Trophoblast cell (in vitro differentiated cells and primary cell): ENCODE measurements around the gene CHDH.
A peak's percentile ranks its signal among the peaks of the same experiment; 100 is the strongest.

Source experiments
- DNase-seq, 2 donors: peaks; one replicate each; pipeline ENCODE4 v3.0.0-alpha.2; 2016
- H2AFZ ChIP-seq: 2 replicates; pipeline ENCODE4 v1.6.1; 2013; ENCODE audit warnings: low read length, moderate library complexity, mild to moderate bottlenecking; ENCODE audit not compliant: insufficient read depth, poor library complexity
- H2AK5ac ChIP-seq: 2 replicates; pipeline ENCODE4 v1.6.1; 2013; ENCODE audit warnings: mild to moderate bottlenecking, low read length
- H2BK120ac ChIP-seq: 2 replicates; pipeline ENCODE4 v1.6.1; 2013; ENCODE audit warnings: low read length, mild to moderate bottlenecking, moderate library complexity; ENCODE audit not compliant: insufficient read depth, poor library complexity
- H2BK12ac ChIP-seq: 2 replicates; pipeline ENCODE4 v1.6.1; 2013; ENCODE audit warnings: mild to moderate bottlenecking, low read length, moderate library complexity
- H2BK5ac ChIP-seq: 2 replicates; pipeline ENCODE4 v1.6.1; 2013; ENCODE audit warnings: low read length, low read depth, moderate library complexity, mild to moderate bottlenecking; ENCODE audit not compliant: poor library complexity
- H3K14ac ChIP-seq: 2 replicates; pipeline ENCODE4 v1.6.1; 2013; ENCODE audit warnings: mild to moderate bottlenecking, low read length
- H3K18ac ChIP-seq: 2 replicates; pipeline ENCODE4 v1.6.1; 2013; ENCODE audit warnings: mild to moderate bottlenecking, low read length
- H3K23ac ChIP-seq: 2 replicates; pipeline ENCODE4 v1.6.1; 2013; ENCODE audit warnings: low read length
- H3K27ac ChIP-seq: 2 replicates; pipeline ENCODE4 v1.5.1; 2013; ENCODE audit warnings: low read depth, mild to moderate bottlenecking, inconsistent platforms, low read length, moderate library complexity
- H3K27me3 ChIP-seq: 2 replicates; pipeline ENCODE4 v1.6.1; 2013; ENCODE audit warnings: inconsistent platforms, mild to moderate bottlenecking, low read length, moderate library complexity; ENCODE audit not compliant: insufficient read depth
- H3K36me3 ChIP-seq, 2 experiments: 1 replicate in 1 of 2; 2 replicates in 1 of 2; pipeline ENCODE4 v1.6.1; 2013; ENCODE audit warnings: low read length in 2 of 2, mild to moderate bottlenecking in 2 of 2, moderate library complexity in 1 of 2; ENCODE audit not compliant: insufficient read depth in 2 of 2, control insufficient read depth in 1 of 2
- H3K4ac ChIP-seq: 2 replicates; pipeline ENCODE4 v1.6.1; 2013; ENCODE audit warnings: low read depth, mild to moderate bottlenecking, low read length, moderate library complexity
- H3K4me1 ChIP-seq, 2 experiments: 1 replicate in 1 of 2; 2 replicates in 1 of 2; pipeline ENCODE4 v1.6.1; 2013; ENCODE audit warnings: low read length in 2 of 2, mild to moderate bottlenecking in 2 of 2, moderate library complexity in 1 of 2; ENCODE audit not compliant: insufficient read depth in 2 of 2, control insufficient read depth in 1 of 2
- H3K4me2 ChIP-seq: 2 replicates; pipeline ENCODE4 v1.6.1; 2013; ENCODE audit warnings: inconsistent platforms, mild to moderate bottlenecking, low read length, moderate library complexity
- H3K4me3 ChIP-seq: 2 replicates; pipeline ENCODE4 v1.5.1; 2013; ENCODE audit warnings: mild to moderate bottlenecking, low read depth, low read length, inconsistent platforms
- H3K79me1 ChIP-seq: one replicate; pipeline ENCODE4 v1.6.1; 2013; ENCODE audit warnings: low read length
- H3K79me2 ChIP-seq: 2 replicates; pipeline ENCODE4 v1.6.1; 2013; ENCODE audit warnings: low read length, mild to moderate bottlenecking; ENCODE audit not compliant: control insufficient read depth, insufficient read depth, poor library complexity
- H3K9ac ChIP-seq: 2 replicates; pipeline ENCODE4 v1.6.1; 2013; ENCODE audit warnings: mild to moderate bottlenecking, low read length
- H3K9me3 ChIP-seq: 2 replicates; pipeline ENCODE4 v1.6.1; 2013; ENCODE audit warnings: low read depth, mild to moderate bottlenecking, control low read depth, inconsistent platforms, low read length; ENCODE audit not compliant: insufficient read depth
- H4K12ac ChIP-seq: 2 replicates; pipeline ENCODE4 v1.6.1; 2013; ENCODE audit warnings: low read depth, mild to moderate bottlenecking, low read length, moderate library complexity
- H4K8ac ChIP-seq: 2 replicates; pipeline ENCODE4 v1.6.1; 2013; ENCODE audit warnings: low read depth, mild to moderate bottlenecking, low read length, moderate library complexity
- H4K91ac ChIP-seq: one replicate; pipeline ENCODE4 v1.6.1; 2013; ENCODE audit warnings: low read depth, mild to moderate bottlenecking, low read length, moderate library complexity
- WGBS: extraction: QIAGEN DNeasy Blood & Tissue Kit; methylation state at CpG from one replicate; pipeline ENCODE4 v1.1.7; 2013; ENCODE audit warnings: missing lambda C conversion rate; ENCODE audit not compliant: insufficient read length, insufficient coverage; ENCODE audit errors: extremely low coverage; 5-methylcytosine and 5-hydroxymethylcytosine counted together

The CHDH gene

GRCh38 chr3:53837331-53837730 lies 8.9 kb downstream of the CHDH start:
- H3K27ac ChIP-seq = no peak overlapping the region
- H4K12ac ChIP-seq = no peak overlapping the region
- H3K36me3 ChIP-seq = no peaks in the 10 kb centered on the region
- no peaks in the 10 kb centered on the region for H3K79me1 ChIP-seq
- H2BK120ac ChIP-seq = no peak overlapping the region
- no peak overlapping the region for H2BK5ac ChIP-seq
- no peak overlapping the region for H4K8ac ChIP-seq
- H3K18ac ChIP-seq = no peak overlapping the region
- WGBS = no CpG with 5 or more reads among the region's 10 CpGs
- no peaks in the 10 kb centered on the region for H3K4me1 ChIP-seq
- no peak overlapping the region for H3K14ac ChIP-seq
- no peak overlapping the region for H3K4me2 ChIP-seq
- H3K23ac ChIP-seq = no peak overlapping the region
- H2AFZ ChIP-seq = no peak overlapping the region
- no peaks in the 10 kb centered on the region for H3K27me3 ChIP-seq
- H2AK5ac ChIP-seq = no peak overlapping the region
- H3K4me3 ChIP-seq = no peak overlapping the region
- no peaks in the 10 kb centered on the region for H3K79me2 ChIP-seq
- DNase-seq = no peak
- H2BK12ac ChIP-seq = no peak overlapping the region
- H3K9ac ChIP-seq = no peak overlapping the region
- peaks cover 4% of the 10 kb centered on the region for H3K9me3 ChIP-seq
- no peak overlapping the region for H3K4ac ChIP-seq
- no peak overlapping the region for H4K91ac ChIP-seq

- peaks cover 4% of the 10 kb centered on the region for H3K9me3 ChIP-seq
- no peak overlapping the region for H4K91ac ChIP-seq
- WGBS = no CpG with 5 or more reads among the region's 9 CpGs
- H2AK5ac ChIP-seq = no peak overlapping the region
- no peak overlapping the region for H3K14ac ChIP-seq
- DNase-seq = no peak
- H4K8ac ChIP-seq = no peak overlapping the region
- no peaks in the 10 kb centered on the region for H3K27me3 ChIP-seq
- H3K4ac ChIP-seq = no peak overlapping the region
- H3K36me3 ChIP-seq = no peaks in the 10 kb centered on the region
- H3K18ac ChIP-seq = no peak overlapping the region
- no peak overlapping the region for H3K4me2 ChIP-seq
- no peak overlapping the region for H2BK5ac ChIP-seq
- H3K9ac ChIP-seq = no peak overlapping the region
- H2AFZ ChIP-seq = no peak overlapping the region
- peak overlapping the region; percentile 27 for H3K4me3 ChIP-seq
- H2BK120ac ChIP-seq = no peak overlapping the region
- H3K79me2 ChIP-seq = no peaks in the 10 kb centered on the region
- no peak overlapping the region for H2BK12ac ChIP-seq
- H3K23ac ChIP-seq = no peak overlapping the region
- no peak overlapping the region for H3K27ac ChIP-seq
- H3K4me1 ChIP-seq = no peaks in the 10 kb centered on the region
- no peak overlapping the region for H4K12ac ChIP-seq
- no peaks in the 10 kb centered on the region for H3K79me1 ChIP-seq
Measured at GRCh38 chr3:53836084-53836872, 9.9 kb downstream of the CHDH start.

GRCh38 chr3:53835257-53835656 lies 11.0 kb downstream of the CHDH start:
- Histone ChIP-seq H3K4ac (no peak overlapping the region), H3K18ac (no peak overlapping the region), H3K23ac (no peak overlapping the region), H3K4me2 (no peak overlapping the region), H3K9me3 (peaks cover 4% of the 10 kb centered on the region), H3K14ac (no peak overlapping the region), H2BK12ac (no peak overlapping the region), H3K79me1 (no peaks in the 10 kb centered on the region), H3K9ac (no peak overlapping the region), H4K12ac (no peak overlapping the region), H2BK5ac (no peak overlapping the region), H3K4me1 (no peaks in the 10 kb centered on the region), H2AK5ac (no peak overlapping the region), H2AFZ (no peak overlapping the region), H2BK120ac (no peak overlapping the region), H3K27me3 (no peaks in the 10 kb centered on the region), H3K4me3 (no peak overlapping the region), H3K36me3 (no peaks in the 10 kb centered on the region), H3K27ac (no peak overlapping the region), H3K79me2 (no peaks in the 10 kb centered on the region), H4K91ac (no peak overlapping the region), H4K8ac (no peak overlapping the region)
- no peak for DNase-seq
- WGBS = no CpG with 5 or more reads among the region's 1 CpG

GRCh38 chr3:53834429-53835095 lies 11.7 kb downstream of the CHDH start:
- no peak overlapping the region for H2AK5ac ChIP-seq
- H3K23ac ChIP-seq = no peak overlapping the region
- H2AFZ ChIP-seq = no peak overlapping the region
- no peaks in the 10 kb centered on the region for H3K79me2 ChIP-seq
- no peak overlapping the region for H2BK12ac ChIP-seq
- H3K27me3 ChIP-seq = no peaks in the 10 kb centered on the region
- H3K9ac ChIP-seq = no peak overlapping the region
- no peak overlapping the region for H3K4me2 ChIP-seq
- H3K36me3 ChIP-seq = no peaks in the 10 kb centered on the region
- no peak overlapping the region for H4K91ac ChIP-seq
- H2BK5ac ChIP-seq = no peak overlapping the region
- no peak overlapping the region for H3K27ac ChIP-seq
- no peak overlapping the region for H4K8ac ChIP-seq
- no peak overlapping the region for H4K12ac ChIP-seq
- no peaks in the 10 kb centered on the region for H3K79me1 ChIP-seq
- H3K18ac ChIP-seq = no peak overlapping the region
- no peak overlapping the region for H3K4ac ChIP-seq
- no peaks in the 10 kb centered on the region for H3K4me1 ChIP-seq
- DNase-seq = peak in 1 of 2 donors; percentile 4
- H3K9me3 ChIP-seq = peaks cover 4% of the 10 kb centered on the region
- no peak overlapping the region for H3K4me3 ChIP-seq
- H2BK120ac ChIP-seq = no peak overlapping the region
- no CpG with 5 or more reads among the region's 6 CpGs for WGBS
- no peak overlapping the region for H3K14ac ChIP-seq
